IMR-90 (cell line): ENCODE data around the gene ENKUR. TPM values are rescaled to one million over a fixed set of nuclear protein-coding genes. Genes with fewer than 3 reads are reported as not detected.

Experiments
- ATAC-seq: fragments of 200-7000 bp; cut with Tn5 transposase; 2 replicates; pipeline ENCODE4 v1.9.1; 2020; ENCODE audit warnings: low read depth, mild to moderate bottlenecking, moderate library complexity
- BruUV-seq: library from RNA; stranded (reverse); fragments of 400-500 nt; replicated peaks from 2 replicates; lab custom pipeline; 2021; lab: Mats Ljungman, UMichigan
- CTCF ChIA-PET: fragments of 300-600 bp; formaldehyde crosslinking; extraction: SDS; loops from one replicate; lab custom pipeline; 2021; ENCODE audit warnings: antibody characterized with exemption; lab: Yijun Ruan, JAX
- POLR2A ChIA-PET: fragments of 300-600 bp; sonication (Branson Sonifier 250); formaldehyde crosslinking; loops from one replicate; lab custom pipeline; 2022; ENCODE audit warnings: antibody characterized with exemption; ENCODE audit not compliant: unreplicated experiment; lab: Charles Lee
- DNase-seq: peaks from one replicate; pipeline ENCODE4 v3.0.0; 2013
- H2AFZ ChIP-seq: replicated peaks from 2 replicates; pipeline ENCODE3; 2013; ENCODE audit warnings: low read length, mild to moderate bottlenecking; ENCODE audit not compliant: poor library complexity
- H2AK5ac ChIP-seq: 2 replicates; pipeline ENCODE4 v1.6.1; 2013; ENCODE audit warnings: low read depth, low read length, inconsistent platforms
- H2AK9ac ChIP-seq: replicated peaks from 2 replicates; pipeline ENCODE3; 2013; ENCODE audit warnings: mild to moderate bottlenecking, low read depth, low read length, moderate library complexity; ENCODE audit not compliant: poor library complexity
- H2BK120ac ChIP-seq: 2 replicates; pipeline ENCODE4 v1.6.1; 2013; ENCODE audit warnings: low read depth, low read length, inconsistent platforms
- H2BK15ac ChIP-seq: 3 replicates; pipeline ENCODE4 v1.6.1; 2013; ENCODE audit warnings: low read depth, low read length, inconsistent platforms
- H2BK20ac ChIP-seq: 2 replicates; pipeline ENCODE4 v1.6.1; 2013; ENCODE audit warnings: low read depth, mild to moderate bottlenecking, inconsistent platforms, low read length, moderate library complexity
- H2BK5ac ChIP-seq: 2 replicates; pipeline ENCODE4 v1.6.1; 2013; ENCODE audit warnings: mild to moderate bottlenecking, low read depth, low read length, inconsistent platforms; ENCODE audit not compliant: poor library complexity, severe bottlenecking
- H3K14ac ChIP-seq: replicated peaks from 2 replicates; pipeline ENCODE4 v1.6.1; 2013; ENCODE audit warnings: low read depth, low read length, inconsistent platforms
- H3K18ac ChIP-seq: 2 replicates; pipeline ENCODE4 v1.6.1; 2013; ENCODE audit warnings: low read depth, low read length, control low read depth
- H3K23ac ChIP-seq: 2 replicates; pipeline ENCODE4 v1.6.1; 2013; ENCODE audit warnings: low read depth, low read length, inconsistent platforms
- H3K27ac ChIP-seq: 2 replicates; pipeline ENCODE4 v1.5.1; 2013; ENCODE audit warnings: mild to moderate bottlenecking, control low read depth, low read length; ENCODE audit not compliant: insufficient read depth
- H3K27me3 ChIP-seq: 2 replicates; pipeline ENCODE4 v1.6.1; 2013; ENCODE audit warnings: low read length; ENCODE audit not compliant: control insufficient read depth, insufficient read depth
- H3K36me3 ChIP-seq: 2 replicates; pipeline ENCODE4 v1.6.1; 2013; ENCODE audit warnings: low read length, mixed read lengths; ENCODE audit not compliant: control insufficient read depth, insufficient read depth
- H3K4ac ChIP-seq: 2 replicates; pipeline ENCODE4 v1.6.1; 2013; ENCODE audit warnings: low read depth, low read length, inconsistent platforms
- H3K4me1 ChIP-seq: 2 replicates; pipeline ENCODE4 v1.6.1; 2013; ENCODE audit warnings: low read length, mixed read lengths; ENCODE audit not compliant: control insufficient read depth, insufficient read depth
- H3K4me2 ChIP-seq: 2 replicates; pipeline ENCODE4 v1.6.1; 2013; ENCODE audit warnings: low read depth, mild to moderate bottlenecking, control low read depth, low read length, moderate library complexity
- H3K4me3 ChIP-seq: 2 replicates; pipeline ENCODE4 v1.5.1; 2013; ENCODE audit warnings: low read depth, mild to moderate bottlenecking, control low read depth, low read length, moderate library complexity; ENCODE audit not compliant: insufficient read depth
- H3K56ac ChIP-seq: 2 replicates; pipeline ENCODE4 v1.6.1; 2013; ENCODE audit warnings: low read length, inconsistent platforms; ENCODE audit not compliant: insufficient read depth; ENCODE audit errors: extremely low read depth
- H3K79me1 ChIP-seq, 2 experiments: 2 replicates each; pipeline ENCODE4 v1.6.1; 2013; ENCODE audit warnings: low read length in 2 of 2, inconsistent platforms in 1 of 2, low read depth in 1 of 2
- H3K9ac ChIP-seq: 2 replicates; pipeline ENCODE4 v1.6.1; 2013; ENCODE audit warnings: low read depth, low read length, control low read depth
- H3K9me1 ChIP-seq: 2 replicates; pipeline ENCODE4 v1.6.1; 2013; ENCODE audit warnings: low read length, inconsistent platforms; ENCODE audit not compliant: insufficient read depth
- H3K9me3 ChIP-seq: 2 replicates; pipeline ENCODE4 v1.6.1; 2013; ENCODE audit warnings: low read length; ENCODE audit not compliant: control insufficient read depth, insufficient read depth
- H4K20me1 ChIP-seq: 2 replicates; pipeline ENCODE4 v1.6.1; 2013; ENCODE audit warnings: low read length, inconsistent platforms; ENCODE audit not compliant: insufficient read depth
- H4K5ac ChIP-seq: 2 replicates; pipeline ENCODE4 v1.6.1; 2013; ENCODE audit warnings: mild to moderate bottlenecking, low read depth, low read length, control low read depth
- H4K8ac ChIP-seq, 2 experiments: 2 replicates each; pipeline ENCODE4 v1.6.1; 2013; ENCODE audit warnings: low read depth in 2 of 2, low read length in 2 of 2, control low read depth in 1 of 2, inconsistent platforms in 1 of 2
- H4K91ac ChIP-seq: 2 replicates; pipeline ENCODE4 v1.6.1; 2013; ENCODE audit warnings: low read depth, low read length, inconsistent platforms; ENCODE audit not compliant: insufficient read depth
- BHLHE40 ChIP-seq: fragments of 150-350 bp; IDR thresholded peaks from 2 replicates; pipeline ENCODE4 v1.6.1; 2016; ENCODE audit warnings: mild to moderate bottlenecking, low read depth, low read length
- POLR2A ChIP-seq: IDR thresholded peaks from 2 replicates; pipeline ENCODE4 v1.6.1; 2012; ENCODE audit warnings: mild to moderate bottlenecking, low read depth, low read length
- WGBS, 2 experiments: methylation state at CpG; one replicate each; pipeline versions ENCODE4 v1.1.5 to v1.1.7; 2013; ENCODE audit warnings: missing lambda C conversion rate in 2 of 2; ENCODE audit not compliant: insufficient read length in 1 of 2; ENCODE audit errors: extremely low coverage in 2 of 2; 5-methylcytosine and 5-hydroxymethylcytosine counted together
- dilution Hi-C: fragments of 300-500 bp; cut with HindIII; formaldehyde crosslinking; loops from one replicate; pipeline ENCODE4 v1.14.3; 2018; ENCODE audit warnings: low sequenced_read_pairs; ENCODE audit not compliant: unreplicated experiment
- in situ Hi-C: fragments of 300-500 bp; cut with MboI; formaldehyde crosslinking; loops from 3 replicates; pipeline ENCODE4 v1.14.3; 2019; ENCODE audit warnings: low sequenced_read_pairs, inconsistent platforms, mixed read lengths
- intact Hi-C: fragments of 100-400 bp; cut with micrococcal nuclease; formaldehyde crosslinking; loops from 2 replicates; pipeline ENCODE4 v1.10.0; 2022
- polyA plus RNA-seq, 3 experiments: library from polyadenylated mRNA; depleted of rRNA; stranded (reverse); fragments of >200 nt; gene quantifications; 2 replicates each; pipeline ENCODE4 v1.2.3, GENCODE V29; 2012; ENCODE audit warnings: low replicate concordance in 1 of 3
- total RNA-seq: library from RNA; depleted of rRNA; stranded (reverse); fragments of >200 nt; gene quantifications from 2 replicates; pipeline ENCODE4 v1.2.3, GENCODE V29; 2012

The ENKUR gene
- total and polyA plus RNA-seq, 2 of the 4 experiments (the other 2 are of a cell fraction), result not detected

DNA sequence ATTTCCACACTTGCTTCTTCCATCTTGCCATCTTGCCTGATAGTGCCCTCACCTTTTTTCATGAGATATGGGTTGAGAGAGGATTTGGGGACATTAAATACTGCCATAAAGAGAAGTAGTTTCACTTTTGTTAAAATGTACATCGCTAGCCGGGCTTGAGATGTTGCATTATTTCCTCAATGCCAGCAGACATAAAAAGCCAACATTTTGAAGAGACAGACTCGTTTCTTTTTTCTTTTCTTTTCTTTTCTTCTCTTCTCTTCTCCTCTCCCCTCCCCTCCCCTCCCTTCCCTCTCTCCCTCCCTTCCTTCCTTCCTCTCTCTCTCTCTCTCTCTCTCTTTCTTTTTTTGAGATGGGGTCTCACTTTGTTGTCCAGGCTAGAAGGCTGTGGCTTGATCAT lies 17.9 kb downstream of the ENKUR start:
- Histone ChIP-seq H2AK9ac (no peak overlapping the region), H3K14ac (no peak overlapping the region), H4K91ac (no peak overlapping the region), H4K5ac (no peak overlapping the region), H4K8ac (no peak overlapping the region), H3K18ac (no peak overlapping the region), H2AFZ (no peak overlapping the region), H3K36me3 (no peaks in the 10 kb centered on the region), H2AK5ac (no peak overlapping the region), H3K4ac (no peak overlapping the region), H3K4me3 (no peak overlapping the region), H4K20me1 (no peaks in the 10 kb centered on the region), H3K9ac (no peak overlapping the region), H2BK120ac (no peak overlapping the region), H2BK20ac (no peak overlapping the region), H3K23ac (no peak overlapping the region), H3K9me3 (no peaks in the 10 kb centered on the region), H3K4me2 (no peak overlapping the region), H3K79me1 (no peaks in the 10 kb centered on the region), H3K9me1 (no peaks in the 10 kb centered on the region), H3K4me1 (no peaks in the 10 kb centered on the region), H3K27me3 (no peaks in the 10 kb centered on the region; the same call in 1 of the 2 replicates), H2BK15ac (no peak overlapping the region), H2BK5ac (no peak overlapping the region), H3K27ac (no peak overlapping the region), H3K56ac (no peak overlapping the region)
- in situ Hi-C loops (no loop called here), dilution Hi-C loops (no loop called here), intact Hi-C loops (no loop called here)
- BruUV-seq, result no TSS peak
- CTCF ChIA-PET, result no interaction called here
- no peak for ATAC-seq
- TF ChIP-seq BHLHE40, result no peak
- no peak for TF ChIP-seq POLR2A
- POLR2A ChIA-PET, result interaction anchor here (0.6 kb wide), 1 partner anchor 20 kb away, joined by 3 read pairs; no protein-coding TSS in a partner anchor
- DNase-seq, result no peak
- WGBS, 2 experiments, result 17% methylated on average over 1 of the region's 3 CpGs; no CpG with 5 or more reads in 1 of the 2 experiments
